Activated gamma-delta T cell treated with anti-CD3 and anti-CD28 coated beads, Interleukin-2, amount 50 U/mL, for 16 hours (primary cell): Measurements from ENCODE around the gene SNED1.

Source experiments
- DNase-seq: peaks from one replicate; pipeline ENCODE4 v3.0.0-alpha.2; 2020; ENCODE audit warnings: low read depth

Gene SNED1

GRCh38 chr2:241006412-241006811 is 8.0 kb downstream of the SNED1 start:
- no peak for DNase-seq

- no peak for DNase-seq
Measured at GRCh38 chr2:241007111-241007510, 8.7 kb downstream of the SNED1 start.

- no peak for DNase-seq
Measured at GRCh38 chr2:241007880-241008710, 9.7 kb downstream of the SNED1 start.

GRCh38 chr2:241008711-241009121 is 10.3 kb downstream of the SNED1 start:
- no peak for DNase-seq

DNA sequence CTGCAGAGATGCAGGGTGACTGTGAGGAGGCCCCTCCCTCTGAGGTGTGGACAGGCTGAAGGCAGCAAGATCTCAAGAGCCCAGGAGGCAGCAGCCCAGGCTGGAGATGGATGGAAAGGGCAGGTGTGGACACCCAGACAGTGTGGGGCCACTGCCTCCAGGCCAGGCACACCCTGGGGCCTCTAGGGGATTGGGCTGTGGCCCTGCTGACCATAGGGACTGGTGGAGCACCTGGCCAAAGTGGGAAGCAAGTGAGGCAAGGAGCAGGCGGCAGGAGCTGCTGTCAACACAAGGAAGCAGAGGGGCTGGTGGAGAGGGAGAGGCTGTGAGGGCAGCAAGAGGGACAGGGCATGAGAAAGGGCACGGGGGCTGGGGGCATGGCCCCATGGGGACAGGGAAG is 10.8 kb downstream of the SNED1 start:
- no peak for DNase-seq

- DNase-seq, result no peak
Measured at GRCh38 chr2:241009601-241010530, 11.4 kb downstream of the SNED1 start.

DNA sequence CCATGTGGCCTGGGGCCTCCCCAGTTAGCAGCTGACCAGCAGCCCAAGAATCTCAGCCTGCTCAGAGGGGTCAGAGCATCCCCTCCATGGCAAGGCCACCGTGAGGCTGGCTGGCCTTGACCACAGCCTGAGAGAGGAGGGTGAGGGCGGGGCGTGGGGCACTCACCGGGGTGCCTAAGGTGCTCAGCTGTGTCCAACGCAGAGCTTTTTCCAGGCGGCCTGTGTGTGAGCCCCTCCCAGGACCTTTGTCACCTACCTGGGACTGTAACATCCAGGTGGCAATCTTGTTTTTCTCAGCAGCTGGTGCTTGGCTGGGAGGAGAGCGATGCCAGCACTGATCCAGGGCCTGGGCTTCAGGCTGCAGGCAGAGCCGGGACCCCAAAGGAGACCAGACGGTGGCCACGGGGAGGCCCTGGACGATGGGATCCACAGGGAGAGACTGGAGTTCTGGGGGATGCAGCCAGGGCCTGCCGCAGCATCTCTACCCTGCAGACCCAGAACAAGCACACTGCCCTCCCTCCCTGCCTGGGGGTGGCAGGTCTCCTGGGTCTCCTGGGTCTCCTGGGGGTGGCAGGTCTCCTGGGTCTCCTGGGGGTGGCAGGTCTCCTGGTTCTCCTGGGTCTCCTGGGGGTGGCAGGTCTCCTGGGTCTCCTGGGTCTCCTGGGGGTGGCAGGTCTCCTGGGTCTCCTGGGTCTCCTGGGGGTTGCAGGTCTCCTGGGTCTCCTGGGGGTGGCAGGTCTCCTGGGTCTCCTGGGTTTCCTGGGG is 12.3 kb downstream of the SNED1 start:
- no peak for DNase-seq

DNA sequence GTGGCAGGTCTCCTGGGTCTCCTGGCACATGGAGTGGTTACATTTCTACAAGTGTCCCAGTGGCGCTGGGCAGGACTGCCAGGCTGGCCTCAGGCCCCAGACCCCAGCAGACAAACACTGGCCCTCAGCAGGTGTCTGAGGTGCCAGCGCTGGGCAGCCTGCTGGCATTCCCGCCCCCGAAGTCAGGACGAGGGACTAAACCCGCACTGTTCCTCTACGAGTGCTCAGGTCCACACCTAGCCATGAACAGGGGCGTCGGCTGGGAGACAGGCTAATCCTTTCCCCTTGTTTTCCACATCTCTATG is 12.8 kb downstream of the SNED1 start:
- no peak for DNase-seq

- no peak for DNase-seq
Measured at GRCh38 chr2:241011751-241012510, 13.5 kb downstream of the SNED1 start.

DNA sequence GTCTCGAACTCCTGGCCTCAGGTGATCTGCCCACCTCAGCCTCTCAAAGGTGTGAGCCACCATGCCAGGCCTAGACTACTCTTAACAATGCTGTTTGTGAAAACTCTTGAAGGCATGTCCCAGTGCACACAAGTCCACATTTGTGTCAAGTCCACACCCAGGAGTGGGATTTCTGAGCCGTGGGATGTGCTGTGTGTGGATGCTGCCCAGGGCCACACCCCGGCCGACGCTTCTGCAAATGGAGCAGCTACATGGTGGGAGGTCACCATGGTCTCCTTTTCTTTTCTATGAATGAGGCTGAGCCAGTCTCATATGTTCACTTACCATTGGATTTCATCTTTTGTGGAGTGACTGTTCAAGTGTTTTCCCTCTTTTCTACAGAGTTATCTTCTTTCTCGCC is 15.8 kb downstream of the SNED1 start:
- DNase-seq, result no peak

DNA sequence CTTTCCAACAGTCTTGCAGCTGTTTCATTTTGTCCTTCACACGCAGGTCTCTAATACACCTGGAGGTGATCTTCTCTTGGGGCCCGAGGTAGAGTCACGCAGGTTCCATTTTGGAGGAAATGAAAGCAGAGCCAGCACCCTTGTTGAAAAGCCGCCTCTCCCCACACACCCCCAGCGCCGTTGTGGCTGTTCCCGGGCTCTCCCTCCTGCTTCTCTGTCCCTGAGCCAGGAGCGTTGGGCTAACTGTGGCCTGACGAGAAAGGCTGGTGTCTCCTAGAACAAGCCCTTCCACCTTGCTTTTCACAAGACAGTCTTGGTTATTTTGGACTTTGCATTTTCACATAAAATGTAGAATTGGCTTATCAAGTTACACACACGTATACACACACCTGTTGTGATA is 16.3 kb downstream of the SNED1 start:
- DNase-seq, result no peak

DNA sequence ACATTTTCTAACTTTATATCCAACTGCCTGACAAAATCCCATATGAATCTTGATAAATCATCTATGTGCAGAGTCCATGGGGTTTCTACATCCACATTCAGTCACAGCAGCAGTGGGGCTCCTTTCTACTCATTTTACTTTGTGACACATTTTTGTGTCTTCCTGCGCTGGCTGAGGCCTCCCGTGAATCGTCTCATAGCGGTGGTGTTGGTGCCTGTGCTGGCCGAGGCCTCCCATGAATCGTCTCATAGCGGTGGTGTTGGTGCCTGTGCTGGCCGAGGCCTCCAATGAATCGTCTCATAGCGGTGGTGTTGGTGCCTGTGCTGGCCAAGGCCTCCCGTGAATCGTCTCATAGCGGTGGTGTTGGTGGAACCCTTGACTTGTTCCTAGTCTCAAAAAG is 17.0 kb downstream of the SNED1 start:
- DNase-seq, result no peak

GRCh38 chr2:241017228-241017940 is 19.0 kb downstream of the SNED1 start:
- no peak for DNase-seq

- no peak for DNase-seq
Measured at GRCh38 chr2:241018051-241018891, 19.9 kb downstream of the SNED1 start.

DNA sequence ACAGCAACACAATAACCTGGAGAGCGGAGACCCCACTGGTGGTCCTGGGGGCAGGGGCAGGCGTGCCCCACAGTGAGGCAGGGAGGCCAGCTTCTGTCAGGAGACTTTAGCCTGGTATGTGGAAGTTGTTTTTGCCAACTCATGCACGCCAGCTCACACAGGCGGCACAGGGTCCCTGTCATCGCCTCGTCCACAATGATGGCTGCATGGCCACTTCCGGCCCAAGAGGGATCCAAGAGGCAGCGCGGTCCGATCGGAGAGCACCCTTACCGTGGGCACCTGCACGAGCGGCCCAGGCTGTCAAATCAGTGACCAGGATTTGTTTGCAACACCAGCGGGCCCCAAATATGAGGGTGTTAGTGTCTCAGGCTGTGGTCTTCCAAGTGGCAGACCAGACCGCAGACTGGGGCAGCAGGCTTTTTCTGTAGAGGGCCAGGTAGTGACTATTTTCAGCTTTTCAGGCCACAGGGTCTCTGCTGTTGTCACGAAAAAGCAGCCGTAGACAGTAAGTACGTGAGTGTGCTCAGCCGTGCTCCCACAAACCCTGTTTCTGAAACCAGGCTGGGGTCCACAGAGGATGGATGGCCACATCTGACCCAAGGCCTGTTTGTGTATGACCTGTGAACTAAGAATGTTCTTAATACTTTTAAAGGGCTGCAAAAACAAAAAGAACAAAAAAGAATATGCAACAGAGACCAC is 21.2 kb downstream of the SNED1 start:
- DNase-seq, result no peak

GRCh38 chr2:241020201-241020600 is 21.8 kb downstream of the SNED1 start:
- DNase-seq, result no peak

GRCh38 chr2:241020629-241021190 is 22.3 kb downstream of the SNED1 start:
- DNase-seq, result no peak

GRCh38 chr2:241025639-241026038 is 27.2 kb downstream of the SNED1 start:
- DNase-seq, result no peak
